ENCODE measurements around the gene ETFDH.

GRCh38 chr4:158714937-158715336 lies 42.8 kb downstream of the ETFDH start:
- TF ChIP-seq CTCF (conservative IDR thresholded peaks at IDR 0.05; ENCODE audit: low read depth in 2 of 2) (no peak), EZH2 (IDR thresholded peaks at IDR 0.05; ENCODE audit: low read depth, unreplicated experiment) (no peak)

Measured in GM23338 (cell line).